Measurements from ENCODE around the gene PLXNA4. TPM values are rescaled to one million over a fixed set of nuclear protein-coding genes. Genes with fewer than 3 reads are reported as not detected.

The PLXNA4 gene
- total and polyA plus RNA-seq, 2 experiments from 2014 or later = 0.08 to 0.80 TPM

GRCh38 chr7:132343199-132343598 lies 233.1 kb downstream of the PLXNA4 start:
- Histone ChIP-seq H3K79me2 (replicated peaks; ENCODE audit: insufficient read depth) (no peaks in the 10 kb centered on the region), H3K4me2 (no peak overlapping the region), H3F3A (replicated peaks; ENCODE audit: low read depth) (no peaks in the 10 kb centered on the region), H3K9me2 (ENCODE audit: insufficient read depth) (no peaks in the 10 kb centered on the region), H3K27me3 (ENCODE audit: insufficient read depth) (no peaks in the 10 kb centered on the region), H3K4me3 (no peak overlapping the region), H3K36me3 (ENCODE audit: insufficient read depth) (no peaks in the 10 kb centered on the region), H3K4me1 (ENCODE audit: insufficient read depth) (peaks cover 10% of the 10 kb centered on the region; the same call in 1 of the 2 replicates), H2AFZ (no peak overlapping the region), H4K20me1 (replicated peaks; ENCODE audit: insufficient read depth) (no peaks in the 10 kb centered on the region), H3K27ac (ENCODE audit: low read depth) (no peak overlapping the region)
- no peak overlapping the region for H3K27ac Mint-ChIP-seq
- no peaks in the 10 kb centered on the region for H3K36me3 Mint-ChIP-seq (ENCODE audit: low read depth)
- peaks cover 12% of the 10 kb centered on the region for H3K4me1 Mint-ChIP-seq
- DNase-seq (ENCODE audit: low spot score) (no peak), ATAC-seq (no peak)
- H3K9me3 Mint-ChIP-seq = no peaks in the 10 kb centered on the region
- no peaks in the 10 kb centered on the region for H3K27me3 Mint-ChIP-seq (ENCODE audit: insufficient read depth, low read depth, poor library complexity)
- H3K4me3 Mint-ChIP-seq = no peak overlapping the region
- TF ChIP-seq ZNF462 (CRISPR knock-in tag; IDR thresholded peaks at IDR 0.05) (no peak), ZNF331 (CRISPR knock-in tag; IDR thresholded peaks at IDR 0.05; ENCODE audit: low read depth) (no peak), JUNB (IDR thresholded peaks at IDR 0.05; ENCODE audit: unreplicated experiment) (no peak), REST (IDR thresholded peaks at IDR 0.05; ENCODE audit: unreplicated experiment) (no peak), ZNF114 (CRISPR knock-in tag; IDR thresholded peaks at IDR 0.05) (no peak), NANOG (IDR thresholded peaks at IDR 0.05; ENCODE audit: borderline replicate concordance) (no peak), CTCF (conservative IDR thresholded peaks at IDR 0.05; ENCODE audit: low read depth in 2 of 2) (no peak), POLR2AphosphoS5 (IDR thresholded peaks at IDR 0.05; ENCODE audit: low read depth) (no peak), CREB1 (CRISPR knock-in tag; IDR thresholded peaks at IDR 0.05; ENCODE audit: low read depth) (no peak), EZH2 (IDR thresholded peaks at IDR 0.05; ENCODE audit: low read depth, unreplicated experiment) (no peak)

Data from GM23338 (cell line).